ENCODE results near the gene EIF2AK2.

- TF ChIP-seq POLR2AphosphoS5 (IDR thresholded peaks at IDR 0.05; ENCODE audit: borderline replicate concordance, low read depth, low read length) (no peak), EZH2 (IDR thresholded peaks at IDR 0.05) (no peak)
Observed at GRCh38 chr2:37091873-37092272, 64.9 kb downstream of the EIF2AK2 start.
